Vagina (tissue), 2 donors: ENCODE measurements around the gene SPPL2C. TPM values are rescaled to one million over a fixed set of nuclear protein-coding genes. Genes with fewer than 3 reads are reported as not detected.

Source experiments
- DNase-seq, 2 donors: peaks; one replicate each; pipeline ENCODE4 v3.0.0-alpha.2; 2017; ENCODE audit errors: extremely low spot score in 2 of 2
- H3K27ac ChIP-seq: fragments of 200-600 bp; sonication (generic); one replicate; pipeline ENCODE4 v1.5.1; 2019
- H3K27me3 ChIP-seq: fragments of 200-600 bp; sonication (generic); one replicate; pipeline ENCODE4 v1.5.1; 2019
- H3K36me3 ChIP-seq, 2 donors: fragments of 200-600 bp; sonication (generic); one replicate each; pipeline ENCODE4 v1.5.1; 2017 to 2019
- H3K4me1 ChIP-seq: fragments of 200-600 bp; sonication (generic); one replicate; pipeline ENCODE4 v1.5.1; 2019
- H3K4me3 ChIP-seq, 2 donors: fragments of 200-600 bp; sonication (generic); 1 replicate in 1 of 2; 2 replicates in 1 of 2; pipeline ENCODE4 v1.5.1; 2016 to 2019
- H3K9me3 ChIP-seq: fragments of 200-600 bp; sonication (generic); one replicate; pipeline ENCODE4 v1.5.1; 2019
- CTCF ChIP-seq, 3 experiments: fragments of 450-650 bp in 2 of 3; fragments of 200-600 bp in 1 of 3; sonication (generic) in 1 of 3; IDR thresholded peaks; one replicate each; pipeline ENCODE4 v1.5.1; 2017 to 2019; ENCODE audit warnings: antibody characterized with exemption in 3 of 3, mild to moderate bottlenecking in 2 of 3, moderate library complexity in 2 of 3
- POLR2A ChIP-seq, 2 donors: fragments of 450-650 bp; IDR thresholded peaks; one replicate each; pipeline ENCODE4 v1.6.1; 2017; ENCODE audit warnings: antibody characterized with exemption in 2 of 2, mild to moderate bottlenecking in 2 of 2, moderate library complexity in 2 of 2
- POLR2AphosphoS5 ChIP-seq, 2 donors: sonication (generic); formaldehyde crosslinking; IDR thresholded peaks; one replicate each; pipeline ENCODE4 v1.9.0; 2017; ENCODE audit warnings: antibody characterized with exemption in 2 of 2, mild to moderate bottlenecking in 2 of 2, low read depth in 1 of 2; ENCODE audit not compliant: insufficient read depth in 1 of 2
- intact Hi-C: fragments of 100-400 bp; cut with DNase I; formaldehyde crosslinking; loops from one replicate; pipeline ENCODE4 v1.15.1; 2023
- total RNA-seq: library from RNA; depleted of rRNA; stranded (reverse); fragments of >200 nt; gene quantifications from one replicate; pipeline ENCODE4 v1.2.3, GENCODE V29; 2016

Gene SPPL2C, protein sequence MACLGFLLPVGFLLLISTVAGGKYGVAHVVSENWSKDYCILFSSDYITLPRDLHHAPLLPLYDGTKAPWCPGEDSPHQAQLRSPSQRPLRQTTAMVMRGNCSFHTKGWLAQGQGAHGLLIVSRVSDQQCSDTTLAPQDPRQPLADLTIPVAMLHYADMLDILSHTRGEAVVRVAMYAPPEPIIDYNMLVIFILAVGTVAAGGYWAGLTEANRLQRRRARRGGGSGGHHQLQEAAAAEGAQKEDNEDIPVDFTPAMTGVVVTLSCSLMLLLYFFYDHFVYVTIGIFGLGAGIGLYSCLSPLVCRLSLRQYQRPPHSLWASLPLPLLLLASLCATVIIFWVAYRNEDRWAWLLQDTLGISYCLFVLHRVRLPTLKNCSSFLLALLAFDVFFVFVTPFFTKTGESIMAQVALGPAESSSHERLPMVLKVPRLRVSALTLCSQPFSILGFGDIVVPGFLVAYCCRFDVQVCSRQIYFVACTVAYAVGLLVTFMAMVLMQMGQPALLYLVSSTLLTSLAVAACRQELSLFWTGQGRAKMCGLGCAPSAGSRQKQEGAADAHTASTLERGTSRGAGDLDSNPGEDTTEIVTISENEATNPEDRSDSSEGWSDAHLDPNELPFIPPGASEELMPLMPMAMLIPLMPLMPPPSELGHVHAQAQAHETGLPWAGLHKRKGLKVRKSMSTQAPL
- total RNA-seq = not detected

- Histone ChIP-seq H3K9me3 (no peaks in the 10 kb centered on the region), H3K4me3 (no peak within 1 kb of the TSS), H3K27me3 (no peaks in the 10 kb centered on the region), H3K27ac (no peak within 1 kb of the TSS), H3K36me3 (no peaks in the 10 kb centered on the region), H3K4me1 (no peaks in the 10 kb centered on the region)
- no peak for TF ChIP-seq CTCF (IDR thresholded peaks at IDR 0.05)
- TF ChIP-seq POLR2AphosphoS5 (IDR thresholded peaks at IDR 0.05; ENCODE audit: insufficient read depth in 1 of 2, low read depth in 1 of 2) = no peak
- no peak for TF ChIP-seq POLR2A (IDR thresholded peaks at IDR 0.05)
- intact Hi-C loops = no loop called here
- no peak for DNase-seq
Observed at GRCh38 chr17:45844695-45845375, at the start of gene SPPL2C. Gene SPPL2C (plus strand): TSS chr17:45844881. CDS start chr17:45844907, 26 bp downstream.

DNA sequence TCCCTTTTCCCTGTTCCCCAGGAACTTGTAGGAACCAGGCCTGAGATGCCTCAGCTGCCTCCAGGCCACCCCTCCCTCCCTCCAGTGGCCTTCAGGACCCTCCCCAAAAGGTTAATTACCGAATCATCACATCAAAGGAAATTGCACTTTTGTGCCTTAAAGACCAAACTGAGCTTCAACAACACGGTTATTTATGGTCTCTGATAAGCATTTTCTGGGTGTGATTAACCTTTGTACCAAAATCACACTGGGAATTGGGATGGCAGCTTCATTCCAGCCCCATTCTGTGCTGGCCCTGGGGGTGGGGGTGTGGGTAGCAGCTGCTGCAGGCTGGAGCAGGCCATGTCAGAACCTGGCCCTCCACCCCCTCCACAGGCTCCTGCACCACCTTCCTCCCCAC, 43.9 kb upstream of the SPPL2C start:
- H3K4me3 ChIP-seq = no peak overlapping the region
- no peaks in the 10 kb centered on the region for H3K9me3 ChIP-seq
- intact Hi-C loops = no loop called here
- TF ChIP-seq POLR2A (IDR thresholded peaks at IDR 0.05) = no peak
- TF ChIP-seq POLR2AphosphoS5 (IDR thresholded peaks at IDR 0.05; ENCODE audit: insufficient read depth in 1 of 2, low read depth in 1 of 2) = no peak
- no peak for TF ChIP-seq CTCF (IDR thresholded peaks at IDR 0.05)
- no peaks in the 10 kb centered on the region for H3K27me3 ChIP-seq
- no peaks in the 10 kb centered on the region for H3K36me3 ChIP-seq
- no peaks in the 10 kb centered on the region for H3K4me1 ChIP-seq
- H3K27ac ChIP-seq = no peak overlapping the region
- DNase-seq = no peak

- no peak for DNase-seq
- Histone ChIP-seq H3K4me3 (no peak overlapping the region), H3K36me3 (no peaks in the 10 kb centered on the region)
Observed at GRCh38 chr17:45801421-45801820, 43.3 kb upstream of the SPPL2C start.

DNA sequence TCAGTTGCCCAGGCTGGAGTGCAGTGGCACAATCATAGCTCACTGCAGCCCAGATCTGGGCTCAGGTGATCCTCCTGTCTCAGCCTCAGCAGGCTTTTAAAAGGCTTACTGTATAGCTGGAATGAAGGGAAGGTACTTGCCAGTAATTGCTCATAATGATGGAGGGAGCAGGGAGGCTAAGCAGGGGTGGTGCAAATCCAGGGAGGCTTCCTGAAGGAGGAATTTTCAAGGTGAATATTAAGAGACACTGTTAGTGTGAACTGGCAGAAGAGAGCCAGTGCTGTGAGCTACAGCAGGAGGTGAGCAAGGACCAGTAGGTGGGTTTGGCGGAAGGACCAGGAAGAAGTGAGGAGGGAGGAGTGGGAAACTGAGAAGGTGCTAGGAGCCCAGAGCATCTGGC, 35.8 kb upstream of the SPPL2C start:
- H3K4me1 ChIP-seq = no peaks in the 10 kb centered on the region
- DNase-seq = no peak
- intact Hi-C loops = no loop called here
- no peak overlapping the region for H3K27ac ChIP-seq
- no peaks in the 10 kb centered on the region for H3K36me3 ChIP-seq
- no peaks in the 10 kb centered on the region for H3K27me3 ChIP-seq
- no peak overlapping the region for H3K4me3 ChIP-seq
- TF ChIP-seq POLR2AphosphoS5 (IDR thresholded peaks at IDR 0.05; ENCODE audit: insufficient read depth in 1 of 2, low read depth in 1 of 2) = no peak
- no peak for TF ChIP-seq POLR2A (IDR thresholded peaks at IDR 0.05)
- TF ChIP-seq CTCF (IDR thresholded peaks at IDR 0.05) = no peak
- H3K9me3 ChIP-seq = no peaks in the 10 kb centered on the region

More at GRCh38 chr17:45801421-45801820, 43.3 kb upstream of the SPPL2C start:
- Histone ChIP-seq H3K27ac (no peak overlapping the region), H3K9me3 (no peaks in the 10 kb centered on the region), H3K4me1 (no peaks in the 10 kb centered on the region), H3K27me3 (no peaks in the 10 kb centered on the region)
- intact Hi-C loops = no loop called here
- TF ChIP-seq POLR2AphosphoS5 (IDR thresholded peaks at IDR 0.05; ENCODE audit: insufficient read depth in 1 of 2, low read depth in 1 of 2) (no peak), POLR2A (IDR thresholded peaks at IDR 0.05) (no peak), CTCF (IDR thresholded peaks at IDR 0.05) (no peak)
